GM18519 (cell line): Measurements from ENCODE around the gene LRRC8E.

ENCODE experiments used
- ATAC-seq: cut with Tn5 transposase; IDR thresholded peaks from one replicate; pipeline ENCODE4 v1.9.1; 2021; ENCODE audit warnings: mild to moderate bottlenecking, moderate library complexity; ENCODE audit not compliant: unreplicated experiment, low FRiP score

The LRRC8E gene

DNA sequence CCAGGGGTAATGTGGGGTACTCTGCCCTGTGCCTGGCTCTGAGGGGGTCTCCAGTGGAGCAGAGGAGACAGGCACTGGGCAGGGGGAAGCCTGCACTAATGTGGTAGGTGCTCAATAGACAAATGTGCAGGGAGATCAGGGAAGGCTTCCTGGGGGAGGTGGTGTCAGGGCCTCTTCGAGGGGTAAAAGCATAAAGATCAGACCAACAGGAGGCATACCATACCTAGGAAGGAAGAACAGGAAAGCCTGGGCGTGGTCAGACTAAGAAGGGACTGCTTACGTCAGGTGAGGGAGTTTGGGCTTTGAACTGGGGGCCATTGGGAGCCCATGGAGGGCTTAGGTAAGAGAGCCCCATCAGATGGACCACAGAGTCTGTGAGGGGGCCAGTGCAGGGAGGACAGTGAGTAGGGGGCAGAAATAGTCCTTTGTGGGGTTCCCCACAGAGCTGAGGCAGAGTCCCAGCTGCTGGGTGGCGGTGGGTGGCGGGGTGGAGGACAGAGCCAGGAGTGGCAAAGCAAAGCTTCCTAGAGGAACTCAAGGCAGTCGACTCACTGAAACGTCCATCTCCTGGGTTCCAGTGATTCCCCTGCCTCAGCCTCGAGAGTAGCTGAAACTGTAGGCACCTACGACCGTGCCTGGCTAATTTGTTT is 22.9 kb upstream of the LRRC8E start:
- no peak for ATAC-seq

DNA sequence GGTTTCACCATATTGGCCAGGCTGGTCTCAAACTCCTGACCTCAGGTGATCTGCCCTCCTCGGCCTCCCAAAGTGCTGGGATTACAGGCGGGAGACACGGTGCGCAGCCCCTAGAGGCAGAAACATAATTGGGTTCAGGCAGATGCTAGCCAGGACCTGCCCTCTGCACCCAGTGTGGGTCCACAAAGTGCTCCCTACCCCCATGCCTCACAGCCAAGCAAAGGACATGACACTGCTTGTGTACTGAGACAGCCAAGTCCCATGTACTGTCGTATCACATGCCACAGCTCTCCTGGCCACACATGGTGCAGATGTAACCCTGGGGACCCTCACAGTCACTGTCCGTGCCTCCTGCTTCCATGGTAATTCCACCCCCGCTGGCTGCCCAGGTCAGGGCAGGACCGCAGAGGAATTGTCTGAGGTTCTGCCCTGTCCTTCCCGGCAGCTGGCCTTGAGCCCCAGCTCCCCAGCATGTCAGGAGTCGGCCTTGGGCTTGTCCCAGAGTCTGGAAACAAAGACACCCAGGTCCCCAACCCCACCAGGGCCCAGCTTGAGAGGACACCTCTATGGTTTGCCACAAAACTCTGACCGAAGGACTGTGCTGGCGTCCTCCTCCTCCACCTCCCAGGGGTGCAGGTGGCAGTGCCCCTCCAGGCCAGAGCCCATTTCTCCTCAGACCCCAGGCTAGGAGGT is 21.8 kb upstream of the LRRC8E start:
- ATAC-seq = no peak

DNA sequence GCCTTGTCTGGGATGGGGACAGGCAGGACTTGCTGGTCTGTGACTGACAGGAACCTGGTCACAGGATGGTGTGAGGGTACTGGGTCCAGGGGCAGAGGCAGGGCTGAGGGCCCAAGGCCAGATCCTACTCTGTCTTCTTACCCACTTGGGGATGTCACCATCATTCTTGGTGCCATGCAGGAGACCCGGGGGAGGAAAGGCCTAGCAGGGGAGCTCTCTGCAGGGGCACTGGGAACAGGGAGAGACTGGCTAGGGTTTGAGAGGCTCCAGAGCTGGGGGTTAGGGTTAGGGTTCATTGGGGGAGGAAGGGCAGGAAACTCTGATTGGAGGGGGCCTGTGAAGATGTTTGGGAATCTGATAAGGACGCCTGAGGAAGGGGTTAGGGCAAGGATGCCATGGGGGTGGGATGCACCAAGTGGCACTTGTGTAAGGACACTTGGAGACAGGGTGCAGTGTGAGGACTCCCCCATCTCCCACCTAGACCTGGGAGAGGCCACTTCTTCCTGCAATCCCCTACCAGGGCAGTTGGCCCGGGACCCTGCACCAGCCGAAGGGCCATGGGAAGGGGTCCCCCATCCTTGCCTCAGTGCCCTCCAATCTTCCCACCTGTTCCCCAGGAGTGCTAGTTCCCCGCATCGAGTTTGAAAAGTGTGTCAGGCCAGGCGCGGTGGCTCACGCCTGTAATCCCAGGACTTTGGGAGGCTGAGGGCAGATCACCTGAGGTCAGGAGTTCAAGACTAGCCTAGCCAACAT is 21.0 kb upstream of the LRRC8E start:
- ATAC-seq = no peak

DNA sequence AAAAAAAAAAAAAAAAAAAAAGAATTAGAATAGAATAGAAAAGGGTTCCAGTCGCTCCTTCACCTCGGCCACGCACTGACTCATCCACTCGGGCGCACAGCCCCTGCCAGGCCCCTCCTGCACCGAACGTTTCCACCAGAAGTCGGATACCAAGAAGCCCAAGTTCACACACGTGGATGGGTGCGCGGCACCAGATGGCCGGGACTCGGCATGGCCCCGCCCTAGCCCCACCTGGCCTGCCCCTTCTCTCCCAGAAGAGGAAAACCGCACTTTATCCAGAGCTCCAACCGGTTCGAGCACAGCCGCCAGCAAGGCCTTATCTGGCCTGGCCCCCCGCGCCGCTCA is 20.0 kb upstream of the LRRC8E start:
- no peak for ATAC-seq

DNA sequence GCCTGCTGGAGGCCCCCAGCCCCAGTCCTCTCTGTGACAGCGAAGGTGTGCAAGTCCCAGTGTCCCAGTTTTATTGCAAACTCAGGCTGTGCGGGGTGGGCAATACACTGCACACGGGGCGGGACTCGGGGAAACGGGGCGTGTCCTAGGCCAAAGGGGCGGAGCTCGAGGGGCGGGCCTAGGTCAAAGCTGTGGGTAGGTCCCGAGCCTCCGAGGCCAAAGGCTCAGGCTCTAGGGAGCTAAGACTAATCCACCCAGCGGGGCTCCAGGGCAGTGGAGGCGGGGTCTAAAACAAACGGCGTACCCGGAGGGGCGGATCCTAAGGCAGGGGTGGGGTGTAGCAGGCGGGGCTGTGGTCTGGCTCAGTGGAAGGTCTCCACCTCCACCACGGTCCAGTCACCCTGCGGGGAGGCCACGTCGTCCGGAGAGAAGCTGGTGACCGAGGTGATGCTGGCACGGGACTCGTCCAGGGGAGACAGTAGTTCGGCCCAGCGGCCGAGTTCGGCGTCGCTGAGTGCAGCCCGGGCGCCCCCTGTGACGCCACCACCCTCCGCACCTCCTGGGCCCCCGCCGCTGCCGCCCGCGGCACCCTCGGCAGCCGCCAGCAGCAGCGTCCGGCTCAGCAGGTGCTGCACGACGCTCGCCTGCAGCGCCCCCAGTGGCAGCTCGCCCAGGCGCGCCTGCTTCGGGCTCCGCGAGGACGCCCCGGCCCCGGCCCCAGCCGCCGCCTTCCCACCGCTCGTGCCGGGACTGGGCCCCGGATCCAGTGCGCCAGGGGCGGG is 19.4 kb upstream of the LRRC8E start:
- peak; percentile 40 for ATAC-seq

DNA sequence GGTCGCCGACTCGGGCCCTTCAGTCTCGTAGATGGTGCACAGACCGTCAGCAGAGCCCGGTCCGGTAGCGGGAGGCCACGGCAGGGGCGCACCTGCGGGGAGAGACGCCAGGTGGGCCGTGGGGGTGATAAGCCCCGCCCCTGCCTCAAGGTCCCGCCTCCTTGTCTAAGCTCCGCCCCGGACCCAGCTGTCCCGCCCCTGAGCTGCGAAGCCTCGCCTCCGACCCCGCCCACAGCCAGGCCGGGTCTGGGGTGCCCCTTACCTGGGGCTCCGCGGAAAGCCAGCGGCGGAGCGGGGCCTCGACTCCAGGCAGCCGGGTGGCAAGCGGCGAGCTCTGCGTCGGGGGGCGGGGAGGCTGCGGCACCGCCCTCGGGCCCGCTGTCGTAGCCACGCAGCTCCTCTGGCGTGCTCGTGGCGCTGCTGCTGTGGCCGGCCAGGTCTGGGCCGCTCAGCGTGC is 18.8 kb upstream of the LRRC8E start:
- ATAC-seq = peak; percentile 21

DNA sequence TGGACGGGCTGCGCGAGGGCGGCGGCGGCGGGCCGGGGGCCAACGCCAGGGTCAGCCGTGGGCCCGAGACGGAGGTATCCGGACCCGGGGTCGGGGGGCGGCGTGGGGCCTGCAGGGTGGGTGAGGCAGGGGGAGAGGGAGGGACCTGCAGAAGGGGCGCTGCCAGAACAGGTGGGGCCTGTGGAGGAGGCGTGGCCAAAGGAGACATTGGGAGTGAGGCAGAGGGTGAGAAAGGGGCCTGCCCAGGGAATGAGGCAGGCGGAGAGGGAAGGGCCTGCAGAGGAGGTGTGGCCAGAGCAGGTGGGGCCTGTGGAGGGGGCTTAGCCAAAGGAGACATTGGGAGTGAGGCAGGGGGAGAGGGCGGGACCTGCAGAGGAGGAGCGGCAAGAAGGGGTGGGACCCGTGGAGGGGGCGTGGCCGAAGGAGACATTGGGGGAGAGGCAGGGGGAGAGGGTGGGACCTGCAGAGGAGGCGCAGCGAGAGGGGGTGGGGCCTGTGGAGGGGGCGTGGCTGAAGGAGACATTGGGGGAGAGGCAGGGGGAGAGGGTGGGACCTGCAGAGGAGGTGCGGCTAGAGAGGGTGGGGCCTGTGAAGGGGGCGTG is 18.3 kb upstream of the LRRC8E start:
- ATAC-seq = no peak

DNA sequence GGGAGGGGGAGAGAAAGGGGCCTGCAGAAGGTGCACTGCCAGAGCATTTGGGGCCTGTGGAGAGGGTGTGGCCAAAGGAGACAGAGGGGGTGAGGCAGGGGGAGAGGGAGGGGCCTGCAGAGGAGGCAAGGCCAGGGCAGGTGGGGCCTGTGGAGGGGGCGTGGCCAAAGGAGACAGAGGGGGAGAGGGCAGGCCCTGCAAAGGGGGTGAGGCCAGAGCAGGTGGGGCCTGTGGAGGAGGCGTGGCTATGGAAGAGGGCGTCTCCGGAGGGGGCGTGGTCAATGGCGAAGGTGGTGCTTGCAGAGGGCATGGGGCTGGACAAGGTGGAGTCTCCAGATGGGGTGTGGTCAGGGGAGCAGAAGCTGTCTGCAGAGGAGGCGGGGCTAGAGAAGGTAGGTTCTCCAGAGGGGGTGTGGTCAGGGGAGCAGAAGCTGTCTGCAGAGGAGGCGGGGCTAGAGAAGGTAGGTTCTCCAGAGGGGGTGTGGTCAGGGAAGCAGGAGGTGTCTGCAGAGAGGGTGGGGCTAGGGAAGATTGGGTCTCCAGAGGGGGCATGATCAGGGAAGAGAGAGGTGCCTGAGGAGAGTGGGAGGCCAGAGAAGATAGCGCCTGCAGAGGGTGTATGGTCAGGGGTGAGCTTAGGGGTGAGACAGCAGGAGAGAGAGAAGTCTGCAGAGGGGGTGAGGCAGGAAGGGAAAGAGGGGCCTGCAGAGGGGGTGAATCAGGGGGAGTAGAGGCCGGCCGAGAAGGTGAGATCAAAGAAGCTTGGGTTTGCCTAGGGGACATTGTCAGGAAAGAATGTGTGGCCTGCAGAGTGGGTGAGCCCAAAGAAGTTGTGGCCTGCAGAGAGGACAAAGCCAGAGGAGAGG is 17.5 kb upstream of the LRRC8E start:
- no peak for ATAC-seq

DNA sequence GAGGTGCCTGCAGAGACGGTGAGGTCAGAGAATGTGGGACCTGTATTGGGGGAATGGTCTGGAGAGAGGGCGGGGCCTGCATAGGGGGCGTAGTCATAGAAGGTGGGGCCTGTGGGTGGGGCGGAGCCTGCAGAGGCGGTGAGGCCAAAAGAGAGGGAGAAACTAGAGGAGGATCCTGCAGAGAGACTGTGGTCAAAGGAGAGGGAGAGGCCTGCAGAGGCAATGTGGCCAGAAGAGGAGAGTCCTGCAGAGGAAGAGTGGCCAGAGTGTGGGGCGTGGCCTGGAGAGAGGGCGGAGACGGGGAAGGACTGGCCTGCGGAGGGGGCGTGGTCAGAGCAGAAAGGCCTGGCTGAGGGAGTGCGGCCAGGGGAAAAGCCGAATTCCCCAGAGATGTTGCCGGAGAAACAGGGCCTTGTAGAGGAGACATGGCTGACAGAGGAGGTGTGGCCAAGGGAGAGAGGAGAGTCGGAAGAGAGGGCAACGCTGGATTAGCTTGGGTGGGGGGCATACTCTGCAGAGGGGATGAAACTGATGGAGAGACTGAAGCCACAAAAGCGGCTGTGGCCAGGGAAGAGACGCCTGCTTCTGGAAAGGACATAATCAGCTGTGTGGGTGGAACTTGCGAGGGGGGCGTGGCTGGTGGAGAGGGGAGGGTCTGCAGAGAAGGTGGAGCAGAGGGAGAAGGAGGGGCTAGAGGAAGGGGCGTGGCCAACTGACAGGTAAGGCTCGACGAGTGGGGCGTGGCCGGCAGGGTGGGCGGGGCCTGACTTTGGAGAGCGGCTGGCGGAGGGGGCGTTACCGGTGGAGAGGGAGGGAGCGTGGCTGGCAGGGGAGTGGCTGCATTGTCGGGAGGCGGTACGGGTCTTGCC is 16.6 kb upstream of the LRRC8E start:
- ATAC-seq = no peak

DNA sequence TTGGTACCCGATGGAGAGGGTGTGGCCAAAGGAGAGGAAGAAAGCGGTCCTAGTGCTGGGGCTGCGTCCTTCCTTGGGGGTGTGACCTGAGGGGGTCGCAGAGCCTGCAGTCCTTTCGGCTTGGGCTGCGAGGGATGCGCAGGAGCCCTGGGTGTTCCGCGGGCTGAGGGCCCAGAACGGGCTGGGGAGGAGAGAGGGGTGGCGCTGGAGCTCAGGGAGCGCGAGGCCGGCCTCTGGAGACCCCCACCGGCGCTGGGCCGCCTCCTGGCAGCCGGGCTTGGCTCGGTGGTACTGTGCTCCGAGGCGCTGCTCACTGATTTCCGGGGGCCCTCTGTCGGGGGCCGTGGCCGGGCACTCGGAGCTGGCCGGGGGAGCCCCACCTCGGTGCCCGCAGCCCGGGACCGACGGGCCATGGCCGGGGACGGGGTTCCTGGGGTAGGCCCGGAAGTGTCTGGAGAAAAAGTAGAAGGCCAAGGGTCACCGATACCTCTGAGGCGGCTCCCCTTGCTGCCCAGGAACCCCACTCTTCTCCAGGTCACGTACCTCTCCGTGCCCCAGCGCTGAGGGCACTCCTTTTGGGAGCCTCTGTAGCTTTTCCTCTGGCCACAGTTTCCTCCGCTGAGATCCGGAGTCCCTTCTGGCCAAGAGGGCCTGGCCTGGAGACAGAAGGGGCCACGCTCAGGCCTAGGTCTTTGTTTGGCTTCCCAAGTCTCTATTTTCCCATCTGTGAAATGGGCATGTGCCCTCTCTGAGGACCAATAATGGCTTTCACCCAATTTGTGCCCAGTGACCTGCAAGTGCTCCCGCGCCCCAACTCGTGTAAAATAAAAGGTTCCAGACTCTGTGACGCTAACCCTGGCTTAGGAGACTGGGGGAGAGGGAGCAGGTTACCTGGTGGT is 15.8 kb upstream of the LRRC8E start:
- no peak for ATAC-seq

DNA sequence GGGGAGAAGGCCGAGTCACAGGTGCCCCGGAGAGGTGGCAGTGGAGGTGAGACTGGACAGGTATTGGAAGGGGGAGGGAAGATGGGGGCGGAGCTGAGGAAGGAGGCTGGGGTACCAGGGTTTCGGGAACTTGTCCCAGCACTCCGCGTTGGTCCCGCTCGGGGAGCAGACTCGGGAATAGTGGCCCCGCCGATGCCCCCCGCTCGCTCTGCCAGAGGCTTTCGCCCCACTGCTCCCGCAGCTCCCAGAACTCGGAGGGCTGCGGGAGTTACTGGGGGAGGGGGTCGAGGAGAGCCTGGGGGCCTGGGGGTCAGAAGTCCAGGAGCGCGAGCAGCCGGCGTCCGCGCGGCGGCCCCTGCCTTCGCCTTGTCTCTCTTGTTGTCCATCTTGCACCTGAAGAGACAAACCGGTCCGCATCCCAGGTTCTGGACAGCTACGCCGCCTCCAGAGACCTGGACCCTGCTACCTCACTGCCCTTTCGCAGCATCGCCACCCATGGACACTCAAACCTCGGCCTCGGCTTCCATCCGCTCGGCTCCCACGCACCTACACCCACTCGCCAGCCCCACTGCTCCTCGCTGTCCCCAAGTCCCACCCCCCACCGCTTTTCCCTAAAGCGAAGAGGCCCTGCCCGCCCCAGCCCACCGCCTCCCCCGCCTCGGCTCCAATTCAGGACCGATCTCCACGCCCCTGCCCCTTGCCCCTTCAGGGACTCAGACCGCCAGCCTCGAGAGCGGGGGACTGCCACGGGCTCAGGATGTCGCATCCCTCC is 14.8 kb upstream of the LRRC8E start:
- no peak for ATAC-seq

DNA sequence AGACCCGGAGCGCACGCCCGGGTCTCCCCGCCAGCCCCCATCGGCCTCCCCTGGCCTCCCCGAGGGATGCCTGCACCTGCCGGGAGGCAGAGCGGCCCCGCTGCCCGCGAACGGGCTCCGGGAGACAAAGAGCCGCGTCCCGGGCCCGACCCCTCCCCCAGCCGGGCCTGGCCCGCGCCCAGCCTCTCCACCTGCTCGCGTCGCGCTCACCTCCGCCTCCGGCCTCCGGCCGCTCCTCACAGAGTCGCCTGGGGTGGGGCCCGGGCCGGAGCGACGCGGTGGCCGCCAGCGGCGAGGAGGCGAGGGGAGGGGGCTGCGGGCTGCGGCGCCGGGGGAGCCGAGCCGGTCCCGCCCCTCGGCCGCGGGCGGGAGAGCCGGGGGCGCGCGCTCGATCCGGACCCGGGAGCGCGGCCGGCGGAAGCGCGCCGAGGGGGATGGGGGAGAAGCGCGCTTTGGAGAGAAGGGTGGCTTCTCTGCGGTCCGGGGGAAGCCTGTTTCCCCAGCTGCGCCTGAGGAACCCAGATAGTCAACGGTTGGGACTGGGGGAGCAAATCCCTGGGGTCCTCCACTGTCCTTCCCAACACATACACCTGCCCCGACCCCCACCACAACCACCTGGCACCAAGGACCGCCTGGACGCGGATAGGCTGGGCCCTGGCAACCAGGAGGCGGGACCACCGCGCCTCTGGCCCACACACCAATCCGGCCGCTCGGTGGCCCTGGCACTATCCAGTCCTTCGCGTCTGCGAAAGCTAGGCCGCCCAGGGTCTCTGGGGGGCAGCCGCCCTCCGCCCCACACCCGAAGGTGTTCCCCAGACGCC is 14.0 kb upstream of the LRRC8E start, which contains the start of gene PRR36:
Gene PRR36, minus strand, starts transcription at position 315 of the 821 bp plus-strand sequence. CDS start 701 bp downstream, outside the sequence.
- no peak for ATAC-seq

DNA sequence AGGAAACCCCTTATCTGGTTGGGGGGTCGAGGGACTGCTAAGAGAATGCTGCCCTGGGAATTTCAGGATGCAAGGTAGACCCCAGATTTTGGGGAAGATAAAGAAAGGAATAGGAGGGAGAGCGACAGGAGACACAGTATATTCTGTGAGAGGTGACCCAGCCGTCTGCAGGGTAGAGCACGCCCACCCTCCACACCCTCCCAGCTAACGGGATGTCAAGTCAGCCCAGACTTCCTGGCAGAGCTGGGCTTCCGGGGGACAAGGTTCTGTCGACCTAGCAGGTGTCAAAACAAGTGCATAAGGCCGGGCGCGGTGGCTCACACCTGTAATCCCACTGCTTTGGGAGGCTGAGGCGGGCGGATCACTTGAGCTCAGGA is 13.4 kb upstream of the LRRC8E start:
- ATAC-seq = no peak

DNA sequence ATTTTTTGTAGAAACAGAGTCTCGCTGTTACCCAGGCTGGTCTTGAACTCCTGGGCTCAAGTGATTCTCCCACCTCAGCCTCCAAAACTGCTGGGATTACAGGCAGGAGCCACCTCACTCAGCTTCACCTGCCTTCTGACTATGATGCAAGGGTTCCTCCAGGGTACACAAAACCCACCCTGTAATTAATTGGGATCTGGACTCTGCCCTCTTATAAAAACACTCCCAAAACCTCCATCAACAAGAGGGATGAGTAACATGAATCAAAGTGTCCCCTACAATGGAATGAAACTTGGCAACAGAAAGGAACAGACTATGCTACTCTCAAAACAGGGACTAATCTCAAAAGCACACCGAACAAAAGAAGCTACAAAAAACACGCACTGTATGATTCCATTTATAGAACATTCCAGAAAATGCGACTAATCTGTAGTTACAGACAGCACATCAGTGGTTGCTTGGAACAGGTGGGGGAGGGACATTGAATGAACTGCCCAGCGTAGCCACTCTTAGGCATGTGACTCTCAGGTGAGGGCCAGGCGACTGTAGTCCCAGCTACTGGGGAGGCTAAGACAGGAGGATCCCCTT is 11.0 kb upstream of the LRRC8E start:
- no peak for ATAC-seq

DNA sequence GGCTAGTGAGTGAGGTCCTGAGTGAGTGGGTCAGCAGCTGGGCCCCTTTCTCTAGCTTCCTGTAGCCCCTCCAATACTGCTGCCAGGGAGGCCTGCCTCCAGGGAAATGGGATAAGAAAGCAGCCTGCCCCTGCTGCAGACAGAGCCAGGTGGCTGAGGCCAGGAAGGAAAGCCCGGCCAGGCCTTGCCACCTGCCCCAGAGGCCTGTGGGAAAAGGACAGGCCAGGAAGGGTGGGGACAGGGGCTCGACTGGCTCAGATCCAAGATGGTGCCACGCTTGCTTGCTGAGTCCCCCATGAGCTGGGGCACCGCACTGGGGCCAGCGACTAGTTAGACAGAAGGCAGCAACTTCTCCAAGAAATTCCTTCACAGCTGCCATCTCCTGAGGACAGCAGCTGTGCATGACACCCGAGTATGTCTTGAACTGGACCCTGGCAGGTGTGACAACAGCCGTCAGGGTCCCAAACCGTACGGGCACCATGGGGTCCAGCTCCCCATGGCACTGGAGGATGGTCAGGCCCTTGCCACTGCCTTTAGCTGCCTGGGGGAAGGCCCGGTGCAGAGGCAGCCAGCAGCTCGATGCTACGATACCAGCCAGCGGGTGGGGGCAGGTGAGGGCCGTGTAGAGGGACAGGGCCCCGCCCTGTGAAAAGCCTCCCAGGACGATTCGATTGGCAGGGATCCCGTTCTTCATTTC is 9.1 kb upstream of the LRRC8E start:
- no peak for ATAC-seq
